Prostate gland (tissue), 2 donors: ENCODE measurements around the gene MRPL11.

Experiments
- CTCF ChIP-seq, 4 experiments: fragments of 200-600 bp in 2 of 4; fragments of 450-650 bp in 2 of 4; sonication (generic) in 2 of 4; IDR thresholded peaks; 1 replicate in 3 of 4; 2 replicates in 1 of 4; pipeline ENCODE4 v1.5.1; 2016 to 2019; ENCODE audit warnings: antibody characterized with exemption in 4 of 4, mild to moderate bottlenecking in 2 of 4, moderate library complexity in 2 of 4
- POLR2A ChIP-seq: fragments of 450-650 bp; IDR thresholded peaks from one replicate; pipeline ENCODE4 v1.6.1; 2016; ENCODE audit warnings: antibody characterized with exemption, mild to moderate bottlenecking

GRCh38 chr11:66451663-66452062 is 13.0 kb upstream of the MRPL11 start:
- no peak for TF ChIP-seq CTCF (IDR thresholded peaks at IDR 0.05)
- no peak for TF ChIP-seq POLR2A
